Mesothelial cell of epicardium (in vitro differentiated cells): ENCODE data around the gene GPHA2. TPM values are rescaled to one million over a fixed set of nuclear protein-coding genes. Genes with fewer than 3 reads are reported as not detected.

Experiments used
- DNase-seq, 2 experiments: peaks; one replicate each; pipeline ENCODE4 v3.0.0; 2021; ENCODE audit warnings: low spot score in 2 of 2; ENCODE audit not compliant: unreplicated experiment in 2 of 2
- H3K27ac Mint-ChIP-seq: 2 replicates; pipeline ENCODE4 v1.8.0; 2021; ENCODE audit warnings: mixed read lengths
- H3K27me3 Mint-ChIP-seq: 2 replicates; pipeline ENCODE4 v1.8.0; 2021; ENCODE audit warnings: low read depth, mixed read lengths
- H3K36me3 Mint-ChIP-seq: 2 replicates; pipeline ENCODE4 v1.8.0; 2021; ENCODE audit warnings: mixed read lengths
- H3K4me1 Mint-ChIP-seq: 2 replicates; pipeline ENCODE4 v1.8.0; 2021; ENCODE audit warnings: mixed read lengths
- H3K4me3 Mint-ChIP-seq: 2 replicates; pipeline ENCODE4 v1.8.0; 2021; ENCODE audit warnings: mild to moderate bottlenecking, moderate library complexity, mixed read lengths
- H3K9me3 Mint-ChIP-seq: 2 replicates; pipeline ENCODE4 v1.8.0; 2021; ENCODE audit warnings: mixed read lengths
- CTCF ChIP-seq: fragments of 200-600 bp; sonication (generic); IDR thresholded peaks from one replicate; pipeline ENCODE4 v1.5.0; 2021; ENCODE audit warnings: antibody characterized with exemption; ENCODE audit not compliant: unreplicated experiment
- total RNA-seq: library from RNA; stranded (reverse); gene quantifications from 3 replicates; pipeline ENCODE4 v1.2.1, GENCODE V29; 2021

The GPHA2 gene
- total RNA-seq, 1 donor from 2014 or later = not detected

- Mint-ChIP-seq H3K27ac (no peak overlapping the region), H3K4me1 (peaks cover 14% of the 10 kb centered on the region), H3K4me3 (peak overlapping the region; percentile 92), H3K36me3 (peaks cover 2% of the 10 kb centered on the region), H3K9me3 (no peaks in the 10 kb centered on the region), H3K27me3 (no peaks in the 10 kb centered on the region)
- DNase-seq = no peak
- no peak for TF ChIP-seq CTCF
Observed at GRCh38 chr11:64923151-64923661, 12.5 kb downstream of the GPHA2 start.

- Mint-ChIP-seq H3K27me3 (no peaks in the 10 kb centered on the region), H3K36me3 (no peaks in the 10 kb centered on the region), H3K4me3 (no peak overlapping the region), H3K4me1 (peaks cover 25% of the 10 kb centered on the region), H3K27ac (no peak overlapping the region), H3K9me3 (no peaks in the 10 kb centered on the region)
- no peak for TF ChIP-seq CTCF
- DNase-seq = no peak
Observed at GRCh38 chr11:64921384-64921783, 14.3 kb downstream of the GPHA2 start.

- no peak overlapping the region for H3K27ac Mint-ChIP-seq
- no peaks in the 10 kb centered on the region for H3K27me3 Mint-ChIP-seq
- DNase-seq = no peak
- no peak overlapping the region for H3K4me3 Mint-ChIP-seq
- TF ChIP-seq CTCF = no peak
- H3K4me1 Mint-ChIP-seq = peaks cover 33% of the 10 kb centered on the region
- no peaks in the 10 kb centered on the region for H3K9me3 Mint-ChIP-seq
- H3K36me3 Mint-ChIP-seq = no peaks in the 10 kb centered on the region
Observed at GRCh38 chr11:64920124-64920523, 15.6 kb downstream of the GPHA2 start.

GRCh38 chr11:64919627-64920026 is 16.1 kb downstream of the GPHA2 start:
- no peaks in the 10 kb centered on the region for H3K9me3 Mint-ChIP-seq
- H3K4me3 Mint-ChIP-seq = no peak overlapping the region
- H3K36me3 Mint-ChIP-seq = no peaks in the 10 kb centered on the region
- DNase-seq = no peak
- H3K27ac Mint-ChIP-seq = peak overlapping the region; percentile 16
- H3K27me3 Mint-ChIP-seq = no peaks in the 10 kb centered on the region
- TF ChIP-seq CTCF = no peak
- peaks cover 31% of the 10 kb centered on the region for H3K4me1 Mint-ChIP-seq

GRCh38 chr11:64918017-64918416 is 17.7 kb downstream of the GPHA2 start:
- H3K27ac Mint-ChIP-seq = peak overlapping the region; percentile 97
- peaks cover 22% of the 10 kb centered on the region for H3K4me1 Mint-ChIP-seq
- H3K4me3 Mint-ChIP-seq = peak overlapping the region; percentile 91
- TF ChIP-seq CTCF = no peak
- no peaks in the 10 kb centered on the region for H3K27me3 Mint-ChIP-seq
- peaks cover 5% of the 10 kb centered on the region for H3K36me3 Mint-ChIP-seq
- H3K9me3 Mint-ChIP-seq = no peaks in the 10 kb centered on the region
- no peak for DNase-seq

- H3K9me3 Mint-ChIP-seq = no peaks in the 10 kb centered on the region
- TF ChIP-seq CTCF = no peak
- H3K4me3 Mint-ChIP-seq = peak overlapping the region; percentile 91
- no peaks in the 10 kb centered on the region for H3K27me3 Mint-ChIP-seq
- DNase-seq = no peak
- peaks cover 22% of the 10 kb centered on the region for H3K4me1 Mint-ChIP-seq
- H3K36me3 Mint-ChIP-seq = peaks cover 5% of the 10 kb centered on the region
- H3K27ac Mint-ChIP-seq = peak overlapping the region; percentile 97
Observed at GRCh38 chr11:64917663-64917995, 18.1 kb downstream of the GPHA2 start.
